ENCODE data around the gene THNSL1.
"Not testable (repeated sequence)": the region's sequence is repeated elsewhere in the genome, so short reads cannot be mapped to it uniquely, and the experiment has no call there.

THNSL1 gene

DNA sequence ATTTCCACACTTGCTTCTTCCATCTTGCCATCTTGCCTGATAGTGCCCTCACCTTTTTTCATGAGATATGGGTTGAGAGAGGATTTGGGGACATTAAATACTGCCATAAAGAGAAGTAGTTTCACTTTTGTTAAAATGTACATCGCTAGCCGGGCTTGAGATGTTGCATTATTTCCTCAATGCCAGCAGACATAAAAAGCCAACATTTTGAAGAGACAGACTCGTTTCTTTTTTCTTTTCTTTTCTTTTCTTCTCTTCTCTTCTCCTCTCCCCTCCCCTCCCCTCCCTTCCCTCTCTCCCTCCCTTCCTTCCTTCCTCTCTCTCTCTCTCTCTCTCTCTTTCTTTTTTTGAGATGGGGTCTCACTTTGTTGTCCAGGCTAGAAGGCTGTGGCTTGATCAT, 18.4 kb upstream of the THNSL1 start:
- Histone ChIP-seq H3K9me3 (ENCODE audit: control insufficient read depth, low read length) (no peaks in the 10 kb centered on the region), H3K27ac (ENCODE audit: low read depth, low read length, severe bottlenecking) (no peak overlapping the region), H3K4me1 (ENCODE audit: control insufficient read depth, insufficient read depth, low read length, poor library complexity, severe bottlenecking) (no peaks in the 10 kb centered on the region), H3K36me3 (ENCODE audit: control insufficient read depth, insufficient read depth, low read length) (no peaks in the 10 kb centered on the region), H3K4me3 (ENCODE audit: extremely low read depth, insufficient read depth, low read length, poor library complexity, severe bottlenecking) (no peak overlapping the region)
- 77 to 92% methylated on average over 2 to 3 of the region's 3 CpGs for WGBS, 2 experiments (ENCODE audit: insufficient coverage in 2 of 2)

DNA sequence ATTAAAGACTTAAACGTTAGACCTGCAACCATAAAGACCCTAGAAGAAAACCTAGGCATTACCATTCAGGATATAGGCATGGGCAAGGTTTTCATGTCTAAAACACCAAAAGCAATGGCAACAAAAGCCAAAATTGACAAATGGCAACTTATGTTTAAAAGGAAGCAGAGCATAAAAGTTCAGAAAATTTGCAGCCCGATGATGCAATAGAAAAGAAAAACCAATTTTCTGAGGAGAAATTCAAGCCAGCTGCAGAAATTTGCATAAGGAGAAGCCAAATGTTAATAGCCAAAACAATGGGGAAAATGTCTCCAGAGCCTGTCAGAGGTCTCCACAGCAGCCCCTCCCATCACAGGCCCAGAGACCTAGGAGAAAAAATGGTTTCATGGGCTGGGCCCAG, 4.8 kb upstream of the THNSL1 start:
- not testable (repeated sequence) for H3K4me3 ChIP-seq (ENCODE audit: extremely low read depth, insufficient read depth, low read length, poor library complexity, severe bottlenecking); H3K36me3 ChIP-seq (ENCODE audit: control insufficient read depth, insufficient read depth, low read length); H3K4me1 ChIP-seq (ENCODE audit: control insufficient read depth, insufficient read depth, low read length, poor library complexity, severe bottlenecking); H3K27ac ChIP-seq (ENCODE audit: low read depth, low read length, severe bottlenecking); H3K9me3 ChIP-seq (ENCODE audit: control insufficient read depth, low read length)
- WGBS, 2 experiments (ENCODE audit: insufficient coverage in 2 of 2) = 84 to 100% methylated on average over 2 of the region's 2 CpGs

GRCh38 chr10:25014579-25014978, 1.8 kb upstream of the THNSL1 start:
- H3K4me3 ChIP-seq (ENCODE audit: extremely low read depth, insufficient read depth, low read length, poor library complexity, severe bottlenecking) = no peak overlapping the region
- no peak overlapping the region for H3K27ac ChIP-seq (ENCODE audit: low read depth, low read length, severe bottlenecking)
- H3K36me3 ChIP-seq (ENCODE audit: control insufficient read depth, insufficient read depth, low read length) = no peaks in the 10 kb centered on the region
- peaks cover 3% of the 10 kb centered on the region for H3K4me1 ChIP-seq (ENCODE audit: control insufficient read depth, insufficient read depth, low read length, poor library complexity, severe bottlenecking)
- H3K9me3 ChIP-seq (ENCODE audit: control insufficient read depth, low read length) = no peaks in the 10 kb centered on the region

- WGBS, 2 experiments (ENCODE audit: insufficient coverage in 2 of 2) = 0% methylated on average over 10 to 11 of the region's 16 CpGs
These were observed 510 bp upstream of the THNSL1 start, which contains the start of gene ENKUR for GRCh38 chr10:25015828-25016375. ENKUR (minus strand) TSS chr10:25016158; CDS start chr10:25015936, 222 bp downstream.

DNA sequence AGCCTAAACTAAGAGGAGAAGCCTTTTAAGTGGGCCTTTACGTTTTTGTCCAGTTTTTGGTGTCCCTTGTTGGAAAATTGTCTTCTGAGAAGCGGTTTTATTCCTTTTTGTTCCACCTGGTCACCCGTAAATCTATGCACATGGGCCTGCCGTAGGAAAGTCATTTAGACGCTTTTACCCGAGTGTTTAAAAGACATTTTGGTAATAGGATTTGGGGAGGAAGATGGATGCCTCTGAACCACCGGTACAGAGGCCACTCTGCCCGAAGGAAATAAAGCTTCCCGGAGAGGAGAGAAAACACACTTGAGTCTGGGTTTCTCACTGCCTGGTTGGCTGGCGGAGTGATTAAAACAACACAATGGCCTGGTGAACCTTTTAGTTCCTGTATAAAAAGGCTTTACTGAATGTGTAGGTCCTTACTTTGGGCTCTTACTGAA, 760 bp downstream of the THNSL1 start:
- Histone ChIP-seq H3K27ac (ENCODE audit: low read depth, low read length, severe bottlenecking) (peak overlapping the region; percentile 92), H3K36me3 (ENCODE audit: control insufficient read depth, insufficient read depth, low read length) (no peaks in the 10 kb centered on the region), H3K4me1 (ENCODE audit: control insufficient read depth, insufficient read depth, low read length, poor library complexity, severe bottlenecking) (peaks cover 3% of the 10 kb centered on the region), H3K9me3 (ENCODE audit: control insufficient read depth, low read length) (no peaks in the 10 kb centered on the region), H3K4me3 (ENCODE audit: extremely low read depth, insufficient read depth, low read length, poor library complexity, severe bottlenecking) (peak overlapping the region; percentile 57)
- 16 to 26% methylated on average over 6 to 9 of the region's 10 CpGs for WGBS, 2 experiments (ENCODE audit: insufficient coverage in 2 of 2)

More at GRCh38 chr10:25015828-25016375, 510 bp upstream of the THNSL1 start, which contains the start of gene ENKUR:
- H3K9me3 ChIP-seq (ENCODE audit: control insufficient read depth, low read length) = no peaks in the 10 kb centered on the region
- H3K4me3 ChIP-seq (ENCODE audit: extremely low read depth, insufficient read depth, low read length, poor library complexity, severe bottlenecking) = peak within 1 kb of the TSS; percentile 57
- peaks cover 3% of the 10 kb centered on the region for H3K4me1 ChIP-seq (ENCODE audit: control insufficient read depth, insufficient read depth, low read length, poor library complexity, severe bottlenecking)
- peak within 1 kb of the TSS; percentile 92 for H3K27ac ChIP-seq (ENCODE audit: low read depth, low read length, severe bottlenecking)
- H3K36me3 ChIP-seq (ENCODE audit: control insufficient read depth, insufficient read depth, low read length) = no peaks in the 10 kb centered on the region

- WGBS, 2 experiments (ENCODE audit: insufficient coverage in 2 of 2) = 94 to 100% methylated on average over 4 of the region's 6 CpGs
- Histone ChIP-seq H3K36me3 (ENCODE audit: control insufficient read depth, insufficient read depth, low read length) (no peaks in the 10 kb centered on the region), H3K9me3 (ENCODE audit: control insufficient read depth, low read length) (no peaks in the 10 kb centered on the region), H3K4me3 (ENCODE audit: extremely low read depth, insufficient read depth, low read length, poor library complexity, severe bottlenecking) (peak overlapping the region; percentile 57), H3K27ac (ENCODE audit: low read depth, low read length, severe bottlenecking) (no peak overlapping the region), H3K4me1 (ENCODE audit: control insufficient read depth, insufficient read depth, low read length, poor library complexity, severe bottlenecking) (peaks cover 3% of the 10 kb centered on the region)
These were observed 1.2 kb downstream of the THNSL1 start for GRCh38 chr10:25017661-25018060.

- peaks cover 3% of the 10 kb centered on the region for H3K4me1 ChIP-seq (ENCODE audit: control insufficient read depth, insufficient read depth, low read length, poor library complexity, severe bottlenecking)
- no peak overlapping the region for H3K27ac ChIP-seq (ENCODE audit: low read depth, low read length, severe bottlenecking)
- 100% methylated on average over 3 of the region's 3 CpGs; no CpG with 5 or more reads in 1 of the 2 experiments for WGBS, 2 experiments (ENCODE audit: insufficient coverage in 2 of 2)
- no peaks in the 10 kb centered on the region for H3K36me3 ChIP-seq (ENCODE audit: control insufficient read depth, insufficient read depth, low read length)
- H3K9me3 ChIP-seq (ENCODE audit: control insufficient read depth, low read length) = no peaks in the 10 kb centered on the region
- H3K4me3 ChIP-seq (ENCODE audit: extremely low read depth, insufficient read depth, low read length, poor library complexity, severe bottlenecking) = no peak overlapping the region
These were observed 2.3 kb downstream of the THNSL1 start for GRCh38 chr10:25018703-25019102.

GRCh38 chr10:25023278-25023677, 6.9 kb downstream of the THNSL1 start:
- Histone ChIP-seq H3K4me1 (ENCODE audit: control insufficient read depth, insufficient read depth, low read length, poor library complexity, severe bottlenecking) (no peaks in the 10 kb centered on the region), H3K4me3 (ENCODE audit: extremely low read depth, insufficient read depth, low read length, poor library complexity, severe bottlenecking) (no peak overlapping the region), H3K36me3 (ENCODE audit: control insufficient read depth, insufficient read depth, low read length) (no peaks in the 10 kb centered on the region), H3K27ac (ENCODE audit: low read depth, low read length, severe bottlenecking) (no peak overlapping the region), H3K9me3 (ENCODE audit: control insufficient read depth, low read length) (no peaks in the 10 kb centered on the region)
- 100% methylated on average over 2 to 3 of the region's 3 CpGs for WGBS, 2 experiments (ENCODE audit: insufficient coverage in 2 of 2)

- Histone ChIP-seq H3K9me3 (ENCODE audit: control insufficient read depth, low read length) (no peaks in the 10 kb centered on the region), H3K4me1 (ENCODE audit: control insufficient read depth, insufficient read depth, low read length, poor library complexity, severe bottlenecking) (no peaks in the 10 kb centered on the region), H3K36me3 (ENCODE audit: control insufficient read depth, insufficient read depth, low read length) (no peaks in the 10 kb centered on the region), H3K27ac (ENCODE audit: low read depth, low read length, severe bottlenecking) (no peak overlapping the region), H3K4me3 (ENCODE audit: extremely low read depth, insufficient read depth, low read length, poor library complexity, severe bottlenecking) (no peak overlapping the region)
- WGBS, 2 experiments (ENCODE audit: insufficient coverage in 2 of 2) = 90 to 96% methylated on average over 7 to 8 of the region's 8 CpGs
These were observed 8.1 kb downstream of the THNSL1 start for GRCh38 chr10:25024528-25024927.

- WGBS, 2 experiments (ENCODE audit: insufficient coverage in 2 of 2) = no CpG with 5 or more reads among the region's 1 CpG
These were observed 10.1 kb downstream of the THNSL1 start for GRCh38 chr10:25026463-25026862.

DNA sequence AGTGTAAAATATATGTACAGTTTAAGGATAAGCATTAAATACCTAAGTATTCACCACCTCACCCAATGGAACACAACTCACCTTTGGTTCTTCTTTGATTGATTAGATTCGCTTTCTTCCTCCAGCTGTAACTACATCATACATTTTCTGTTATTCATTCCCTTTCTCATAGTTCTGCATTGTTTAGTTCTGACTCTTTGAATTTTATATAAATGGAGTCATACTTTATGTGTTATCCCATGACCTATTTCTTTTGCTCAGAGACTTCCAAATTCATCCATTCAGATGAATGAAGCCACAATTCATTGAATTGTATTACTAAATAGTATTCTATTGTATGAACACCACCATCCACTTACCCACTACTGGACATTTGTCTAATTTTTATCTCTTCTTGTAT, 12.3 kb downstream of the THNSL1 start:
- Histone ChIP-seq H3K36me3 (ENCODE audit: control insufficient read depth, insufficient read depth, low read length) (no peaks in the 10 kb centered on the region), H3K9me3 (ENCODE audit: control insufficient read depth, low read length) (no peaks in the 10 kb centered on the region), H3K27ac (ENCODE audit: low read depth, low read length, severe bottlenecking) (no peak overlapping the region), H3K4me1 (ENCODE audit: control insufficient read depth, insufficient read depth, low read length, poor library complexity, severe bottlenecking) (no peaks in the 10 kb centered on the region), H3K4me3 (ENCODE audit: extremely low read depth, insufficient read depth, low read length, poor library complexity, severe bottlenecking) (no peak overlapping the region)
- 71 to 83% methylated on average over 1 of the region's 1 CpG for WGBS, 2 experiments (ENCODE audit: insufficient coverage in 2 of 2)

More at GRCh38 chr10:25026463-25026862, 10.1 kb downstream of the THNSL1 start:
- no peaks in the 10 kb centered on the region for H3K9me3 ChIP-seq (ENCODE audit: control insufficient read depth, low read length)
- no peak overlapping the region for H3K4me3 ChIP-seq (ENCODE audit: extremely low read depth, insufficient read depth, low read length, poor library complexity, severe bottlenecking)
- no peaks in the 10 kb centered on the region for H3K4me1 ChIP-seq (ENCODE audit: control insufficient read depth, insufficient read depth, low read length, poor library complexity, severe bottlenecking)
- no peaks in the 10 kb centered on the region for H3K36me3 ChIP-seq (ENCODE audit: control insufficient read depth, insufficient read depth, low read length)
- no peak overlapping the region for H3K27ac ChIP-seq (ENCODE audit: low read depth, low read length, severe bottlenecking)
